Spleen (tissue), 7 donors: ENCODE measurements around the gene TMED5.

ENCODE experiments used
- POLR2A ChIP-seq, 3 donors: fragments of 450-650 bp; IDR thresholded peaks; one replicate each; pipeline ENCODE4 v1.5.1; 2017; ENCODE audit warnings: antibody characterized with exemption in 3 of 3, mild to moderate bottlenecking in 1 of 3
- TF ChIP-seq, protein P1 (sequence below), 11 experiments: fragments of 200-600 bp in 7 of 11; fragments of 450-650 bp in 4 of 11; sonication (generic) in 4 of 11; IDR thresholded peaks in 8 of 11; conservative IDR thresholded peaks in 3 of 11; 1 replicate in 7 of 11; 2 replicates in 4 of 11; pipeline versions ENCODE4 v1.4.0 to v1.8.0; 2016 to 2021; ENCODE audit warnings: antibody characterized with exemption in 11 of 11, inconsistent platforms in 4 of 11, mild to moderate bottlenecking in 1 of 11
- donor health status: DM: no; HTN: no; CAD: no; lungs with moderate emphysema.
- donor health status: DM: no; HTN: no; CAD: no.
- donor health status: DM: no; HTN: no; CAD: no.

DNA sequence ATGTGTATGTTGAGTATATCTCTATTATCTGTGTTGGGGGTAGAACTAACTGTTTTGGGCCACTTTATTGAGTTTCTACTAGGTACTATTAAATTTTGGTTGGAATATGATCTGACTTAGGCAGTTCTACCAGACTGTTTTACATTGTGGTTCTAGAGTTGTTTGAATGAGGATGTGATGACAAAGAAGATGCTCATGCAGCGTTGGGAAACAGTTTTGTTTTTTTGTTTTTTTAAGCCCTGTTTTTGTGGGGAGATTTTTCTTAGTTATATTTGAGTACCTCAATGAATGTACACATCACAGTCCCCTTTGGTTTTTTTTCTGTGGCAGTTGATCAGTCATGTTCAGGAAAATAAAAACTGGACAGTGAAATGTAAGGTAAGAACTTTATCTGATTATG is 40.1 kb downstream of the TMED5 start:
- TF ChIP-seq POLR2A (IDR thresholded peaks at IDR 0.05): no peak
- TF ChIP-seq, protein P1, sequence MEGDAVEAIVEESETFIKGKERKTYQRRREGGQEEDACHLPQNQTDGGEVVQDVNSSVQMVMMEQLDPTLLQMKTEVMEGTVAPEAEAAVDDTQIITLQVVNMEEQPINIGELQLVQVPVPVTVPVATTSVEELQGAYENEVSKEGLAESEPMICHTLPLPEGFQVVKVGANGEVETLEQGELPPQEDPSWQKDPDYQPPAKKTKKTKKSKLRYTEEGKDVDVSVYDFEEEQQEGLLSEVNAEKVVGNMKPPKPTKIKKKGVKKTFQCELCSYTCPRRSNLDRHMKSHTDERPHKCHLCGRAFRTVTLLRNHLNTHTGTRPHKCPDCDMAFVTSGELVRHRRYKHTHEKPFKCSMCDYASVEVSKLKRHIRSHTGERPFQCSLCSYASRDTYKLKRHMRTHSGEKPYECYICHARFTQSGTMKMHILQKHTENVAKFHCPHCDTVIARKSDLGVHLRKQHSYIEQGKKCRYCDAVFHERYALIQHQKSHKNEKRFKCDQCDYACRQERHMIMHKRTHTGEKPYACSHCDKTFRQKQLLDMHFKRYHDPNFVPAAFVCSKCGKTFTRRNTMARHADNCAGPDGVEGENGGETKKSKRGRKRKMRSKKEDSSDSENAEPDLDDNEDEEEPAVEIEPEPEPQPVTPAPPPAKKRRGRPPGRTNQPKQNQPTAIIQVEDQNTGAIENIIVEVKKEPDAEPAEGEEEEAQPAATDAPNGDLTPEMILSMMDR (IDR thresholded peaks at IDR 0.05 in 8 of 11, conservative IDR thresholded peaks at IDR 0.05 in 3 of 11): no peak
